HepG2 (cell line): ENCODE measurements around the gene RFTN1. TPM values are rescaled to one million over a fixed set of nuclear protein-coding genes. Genes with fewer than 3 reads are reported as not detected.

ENCODE experiments used
- ATAC-seq: fragments of 200-7000 bp; cut with Tn5 transposase; 3 replicates; pipeline ENCODE4 v1.9.1; 2020; ENCODE audit warnings: mild to moderate bottlenecking, moderate library complexity
- BruUV-seq: library from RNA; stranded (reverse); fragments of 400-500 nt; replicated peaks from 2 replicates; lab custom pipeline; 2021; lab: Mats Ljungman, UMichigan
- CTCF ChIA-PET: fragments of 300-600 bp; formaldehyde crosslinking; extraction: SDS; loops from one replicate; lab custom pipeline; 2021; ENCODE audit warnings: low total read pairs, inconsistent platforms, low intra/inter-chr PET ratio; lab: Yijun Ruan, JAX
- POLR2A ChIA-PET: fragments of 350-600 bp; sonication (Branson Sonifier 250); formaldehyde crosslinking; loops from one replicate; lab custom pipeline; 2020; ENCODE audit warnings: antibody characterized with exemption, inconsistent platforms; lab: Yijun Ruan, JAX
- DNase-seq: peaks from one replicate; pipeline ENCODE4 v3.0.0-alpha.2; 2015; ENCODE audit warnings: low spot score
- FAIRE-seq: peaks from 3 replicates; lab custom pipeline; 2011; peaks lifted over from hg19 to GRCh38; lab: Jason Lieb, UNC
- H2AFZ ChIP-seq: one replicate; pipeline ENCODE4 v1.6.1; 2011; ENCODE audit warnings: low read length, inconsistent platforms
- H3K27ac ChIP-seq: fragments of 300-600 bp; 3 replicates; pipeline ENCODE4 v1.8.0; 2011; ENCODE audit warnings: mixed run types, mild to moderate bottlenecking, mixed read lengths, low read length, inconsistent platforms; ENCODE audit not compliant: insufficient read depth; ENCODE audit errors: extremely low read length
- H3K27me3 ChIP-seq, 2 experiments: fragments of 200-600 bp in 1 of 2; 2 replicates in 1 of 2; 3 replicates in 1 of 2; pipeline versions ENCODE4 v1.6.0 to v1.8.0; 2011; ENCODE audit warnings: low read length in 2 of 2, mild to moderate bottlenecking in 2 of 2, moderate library complexity in 2 of 2, inconsistent platforms in 1 of 2; ENCODE audit not compliant: insufficient read depth in 2 of 2, control insufficient read depth in 1 of 2
- H3K36me3 ChIP-seq, 2 experiments: fragments of 200-600 bp in 1 of 2; replicated peaks in 1 of 2; 2 replicates in 1 of 2; 3 replicates in 1 of 2; pipeline versions ENCODE4 v1.5.1 to v1.8.0; 2011; ENCODE audit warnings: low read length in 2 of 2, inconsistent platforms in 1 of 2; ENCODE audit not compliant: insufficient read depth in 2 of 2, control insufficient read depth in 1 of 2
- H3K4me1 ChIP-seq: 2 replicates; pipeline ENCODE4 v1.5.1; 2012; ENCODE audit warnings: low read length, inconsistent platforms; ENCODE audit not compliant: insufficient read depth
- H3K4me2 ChIP-seq: 2 replicates; pipeline ENCODE4 v1.6.0; 2011; ENCODE audit warnings: low read depth, low read length, inconsistent platforms
- H3K4me3 ChIP-seq, 3 experiments: fragments of 200-600 bp in 1 of 3; sonication (generic), shearing (Covaris generic) in 1 of 3; replicated peaks in 1 of 3; 2 replicates each; pipeline ENCODE4 v1.5.1; 2011 to 2016; ENCODE audit warnings: low read length in 3 of 3, inconsistent platforms in 2 of 3, low read depth in 2 of 3, mild to moderate bottlenecking in 2 of 3, control low read depth in 1 of 3, mixed read lengths in 1 of 3; ENCODE audit not compliant: insufficient read depth in 1 of 3
- H3K79me2 ChIP-seq: one replicate; pipeline ENCODE4 v1.6.1; 2011; ENCODE audit warnings: low read length, inconsistent platforms; ENCODE audit not compliant: insufficient read depth
- H3K9ac ChIP-seq: 2 replicates; pipeline ENCODE4 v1.6.0; 2011; ENCODE audit warnings: mild to moderate bottlenecking, low read depth, low read length, inconsistent platforms; ENCODE audit not compliant: insufficient read depth
- H3K9me3 ChIP-seq: 2 replicates; pipeline ENCODE4 v1.5.1; 2012; ENCODE audit warnings: mild to moderate bottlenecking, low read length
- H4K20me1 ChIP-seq: 2 replicates; pipeline ENCODE4 v1.6.0; 2011; ENCODE audit warnings: inconsistent platforms, mild to moderate bottlenecking, low read length, moderate library complexity; ENCODE audit not compliant: insufficient read depth
- ATF7 ChIP-seq, 2 experiments: fragments of 450-650 bp in 1 of 2; sonication (generic) in 1 of 2; formaldehyde crosslinking in 1 of 2; IDR thresholded peaks; 2 replicates each; pipeline versions ENCODE4 v1.4.0 to v1.6.1; 2016 to 2020; ENCODE audit warnings: antibody characterized with exemption in 1 of 2, mild to moderate bottlenecking in 1 of 2, missing genetic modification reagents in 1 of 2
- FOXK2 ChIP-seq: fragments of 450-650 bp; IDR thresholded peaks from 2 replicates; pipeline ENCODE4 v1.6.1; 2016
- ZNF644 ChIP-seq: IDR thresholded peaks from 2 replicates; pipeline ENCODE4 v1.6.1; 2016; ENCODE audit warnings: low read depth
- WGBS: methylation state at CpG from one replicate; pipeline ENCODE4 v1.1.6; 2017; ENCODE audit warnings: low lambda C conversion rate; 5-methylcytosine and 5-hydroxymethylcytosine counted together
- in situ Hi-C: cut with HindIII; loops from 2 replicates; pipeline ENCODE4 v1.10.0; 2017; ENCODE audit warnings: low pct_unique_long_range_greater_than_20kb; ENCODE audit not compliant: extremely low pct_ligation_motif_present
- intact Hi-C: fragments of 100-400 bp; cut with micrococcal nuclease; formaldehyde crosslinking; loops from one replicate; pipeline ENCODE4 v1.10.0; 2022; ENCODE audit not compliant: unreplicated experiment
- polyA plus RNA-seq, 8 experiments: library from polyadenylated mRNA; depleted of rRNA in 3 of 8; stranded (reverse) in 7 of 8; unstranded in 1 of 8; fragments of >200 nt; fragmentation: Illumina TruSeq in 4 of 8; extraction: Trizol in 4 of 8; gene quantifications; 2 replicates each; pipeline versions ENCODE4 v1.2.1 to v1.2.3, GENCODE V29; 2011 to 2016; ENCODE audit warnings: low read depth in 4 of 8, missing spikeins in 1 of 8, mixed read lengths in 1 of 8; ENCODE audit not compliant: insufficient read depth in 1 of 8
- total RNA-seq, 5 experiments: library from RNA; depleted of rRNA; stranded (reverse); fragments of >200 nt; fragmentation: Illumina TruSeq; extraction: Trizol; gene quantifications; 2 replicates each; pipeline ENCODE4 v1.2.3, GENCODE V29; 2016; ENCODE audit warnings: low read depth in 1 of 5
- TF ChIP-seq, protein P1 (sequence below): sonication (generic); formaldehyde crosslinking; IDR thresholded peaks from 2 replicates; pipeline ENCODE4 v1.8.0; 2023; ENCODE audit warnings: mild to moderate bottlenecking, missing genetic modification reagents
- TF ChIP-seq, protein P2 (sequence below), 2 experiments: fragments of 450-650 bp in 1 of 2; sonication (generic) in 1 of 2; formaldehyde crosslinking in 1 of 2; IDR thresholded peaks; 2 replicates each; pipeline versions ENCODE4 v1.6.1 to v1.8.0; 2016 to 2022; ENCODE audit warnings: antibody characterized with exemption in 1 of 2, mild to moderate bottlenecking in 1 of 2, missing genetic modification reagents in 1 of 2

The RFTN1 gene
- total and polyA plus RNA-seq, 2 of the 13 experiments (the other 11 are each of a cell fraction or from before 2014, with no cell fraction given), result not detected

DNA sequence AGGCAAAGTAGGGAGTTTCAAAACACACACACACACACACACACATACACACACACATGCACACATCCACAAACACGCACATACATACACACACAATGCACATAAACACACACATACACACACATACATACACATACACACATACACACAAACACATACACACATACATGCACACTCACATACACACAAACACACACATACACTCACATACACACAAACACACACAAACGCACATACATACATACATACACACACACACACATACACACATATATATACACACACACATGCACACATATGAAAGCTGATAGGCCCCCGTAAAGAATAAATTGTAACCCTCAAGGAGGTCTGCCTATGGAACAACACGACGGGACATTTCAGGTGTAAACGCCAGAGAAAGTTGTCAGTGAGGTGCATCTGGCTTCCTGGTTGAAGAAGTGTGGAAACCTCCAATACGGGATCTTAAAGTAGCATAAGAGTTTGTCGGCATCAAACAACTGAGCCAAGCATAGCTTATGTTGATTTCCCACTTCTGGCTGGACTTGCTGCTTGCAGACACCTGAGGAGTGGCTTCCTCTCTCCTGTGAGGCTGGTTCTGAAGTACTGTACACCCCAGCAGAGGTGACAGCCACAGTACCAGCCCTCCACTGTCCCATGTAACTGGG lies 5.8 kb downstream of the RFTN1 start:
- Histone ChIP-seq H3K36me3 (no peaks in the 10 kb centered on the region), H3K79me2 (no peaks in the 10 kb centered on the region), H4K20me1 (no peaks in the 10 kb centered on the region), H3K27ac (no peak overlapping the region), H3K4me1 (0 out of 2 replicates have a peak, but pooled peaks cover 3% of the 10 kb centered on the region), H3K27me3 (peaks cover 5 to 39% of the 10 kb centered on the region in 2 experiments; a peak in 4 of 5 replicates), H2AFZ (no peak overlapping the region), H3K9me3 (no peaks in the 10 kb centered on the region), H3K4me3 (no peak overlapping the region), H3K4me2 (no peak overlapping the region), H3K9ac (no peak overlapping the region)
- no peak for ATAC-seq
- ChIA-PET CTCF (no interaction called here), POLR2A (no interaction called here)
- BruUV-seq, result no TSS peak
- TF ChIP-seq, protein P1, sequence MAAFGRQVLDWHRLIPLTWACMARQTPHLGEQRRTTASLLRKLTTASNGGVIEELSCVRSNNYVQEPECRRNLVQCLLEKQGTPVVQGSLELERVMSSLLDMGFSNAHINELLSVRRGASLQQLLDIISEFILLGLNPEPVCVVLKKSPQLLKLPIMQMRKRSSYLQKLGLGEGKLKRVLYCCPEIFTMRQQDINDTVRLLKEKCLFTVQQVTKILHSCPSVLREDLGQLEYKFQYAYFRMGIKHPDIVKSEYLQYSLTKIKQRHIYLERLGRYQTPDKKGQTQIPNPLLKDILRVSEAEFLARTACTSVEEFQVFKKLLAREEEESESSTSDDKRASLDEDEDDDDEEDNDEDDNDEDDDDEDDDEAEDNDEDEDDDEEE (CRISPR knock-in tag), result no peak
- TF ChIP-seq ZNF644 (no peak), ATF7 (IDR thresholded peaks at IDR 0.05) (0 out of 2 replicates have a peak, but pooled peaks have one; percentile 12), ATF7 (CRISPR knock-in tag; IDR thresholded peaks at IDR 0.05) (no peak), FOXK2 (0 out of 2 replicates have a peak, but pooled peaks have one; percentile 8)
- TF ChIP-seq, protein P2, sequence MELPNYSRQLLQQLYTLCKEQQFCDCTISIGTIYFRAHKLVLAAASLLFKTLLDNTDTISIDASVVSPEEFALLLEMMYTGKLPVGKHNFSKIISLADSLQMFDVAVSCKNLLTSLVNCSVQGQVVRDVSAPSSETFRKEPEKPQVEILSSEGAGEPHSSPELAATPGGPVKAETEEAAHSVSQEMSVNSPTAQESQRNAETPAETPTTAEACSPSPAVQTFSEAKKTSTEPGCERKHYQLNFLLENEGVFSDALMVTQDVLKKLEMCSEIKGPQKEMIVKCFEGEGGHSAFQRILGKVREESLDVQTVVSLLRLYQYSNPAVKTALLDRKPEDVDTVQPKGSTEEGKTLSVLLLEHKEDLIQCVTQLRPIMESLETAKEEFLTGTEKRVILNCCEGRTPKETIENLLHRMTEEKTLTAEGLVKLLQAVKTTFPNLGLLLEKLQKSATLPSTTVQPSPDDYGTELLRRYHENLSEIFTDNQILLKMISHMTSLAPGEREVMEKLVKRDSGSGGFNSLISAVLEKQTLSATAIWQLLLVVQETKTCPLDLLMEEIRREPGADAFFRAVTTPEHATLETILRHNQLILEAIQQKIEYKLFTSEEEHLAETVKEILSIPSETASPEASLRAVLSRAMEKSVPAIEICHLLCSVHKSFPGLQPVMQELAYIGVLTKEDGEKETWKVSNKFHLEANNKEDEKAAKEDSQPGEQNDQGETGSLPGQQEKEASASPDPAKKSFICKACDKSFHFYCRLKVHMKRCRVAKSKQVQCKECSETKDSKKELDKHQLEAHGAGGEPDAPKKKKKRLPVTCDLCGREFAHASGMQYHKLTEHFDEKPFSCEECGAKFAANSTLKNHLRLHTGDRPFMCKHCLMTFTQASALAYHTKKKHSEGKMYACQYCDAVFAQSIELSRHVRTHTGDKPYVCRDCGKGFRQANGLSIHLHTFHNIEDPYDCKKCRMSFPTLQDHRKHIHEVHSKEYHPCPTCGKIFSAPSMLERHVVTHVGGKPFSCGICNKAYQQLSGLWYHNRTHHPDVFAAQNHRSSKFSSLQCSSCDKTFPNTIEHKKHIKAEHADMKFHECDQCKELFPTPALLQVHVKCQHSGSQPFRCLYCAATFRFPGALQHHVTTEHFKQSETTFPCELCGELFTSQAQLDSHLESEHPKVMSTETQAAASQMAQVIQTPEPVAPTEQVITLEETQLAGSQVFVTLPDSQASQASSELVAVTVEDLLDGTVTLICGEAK (IDR thresholded peaks at IDR 0.05), result peak; percentile 21; the same call in 1 of the 2 replicates
- TF ChIP-seq, protein P2 (CRISPR knock-in tag; IDR thresholded peaks at IDR 0.05), result no peak
- FAIRE-seq, result no peak
- DNase-seq, result no peak
- 35% methylated on average over 8 of the region's 8 CpGs for WGBS
- intact Hi-C loops (no loop called here), in situ Hi-C loops (no loop called here)
